T-helper 2 cell (primary cell): ENCODE measurements around the gene SCFD2.

Experiments used
- DNase-seq, 5 experiments: peaks; one replicate each; pipeline versions ENCODE4 v3.0.0 to v3.0.0-alpha.2; 2012 to 2022

The SCFD2 gene

DNA sequence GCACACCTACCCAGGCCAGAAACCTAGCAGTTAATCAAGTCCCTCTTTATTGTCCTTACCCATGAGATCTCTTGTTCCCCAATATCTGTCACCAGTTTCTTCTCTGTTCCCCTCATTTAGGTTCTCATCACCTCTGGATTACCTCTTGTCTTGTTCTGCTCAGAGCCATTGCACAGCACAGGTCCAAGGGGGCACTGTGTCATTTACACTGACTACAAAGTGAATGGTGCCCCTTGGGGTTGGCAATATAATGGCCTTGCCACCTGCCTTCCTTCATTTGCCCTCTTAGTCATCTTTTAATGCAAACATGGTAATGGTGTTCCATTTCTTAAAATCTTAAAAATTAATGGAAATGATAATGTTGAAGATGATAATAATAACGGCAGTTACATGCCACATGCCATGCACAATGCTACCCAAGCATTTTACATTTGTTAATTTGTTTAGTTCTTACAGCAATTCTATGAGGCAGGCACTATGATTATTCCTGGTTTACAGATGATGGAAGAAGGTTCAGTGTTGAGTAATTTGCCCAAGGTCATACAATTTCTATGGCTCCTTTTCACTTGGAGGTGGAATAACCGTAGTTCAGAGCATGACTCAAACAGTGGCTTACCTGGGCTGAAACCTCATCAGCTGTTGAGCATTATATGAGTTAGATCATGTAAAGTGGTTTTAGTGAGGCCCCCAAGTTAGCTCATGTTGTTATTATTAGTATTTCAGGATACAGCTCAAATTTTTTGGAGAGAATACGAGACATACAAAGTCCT lies 385.9 kb downstream of the SCFD2 start:
- DNase-seq: no peak

DNA sequence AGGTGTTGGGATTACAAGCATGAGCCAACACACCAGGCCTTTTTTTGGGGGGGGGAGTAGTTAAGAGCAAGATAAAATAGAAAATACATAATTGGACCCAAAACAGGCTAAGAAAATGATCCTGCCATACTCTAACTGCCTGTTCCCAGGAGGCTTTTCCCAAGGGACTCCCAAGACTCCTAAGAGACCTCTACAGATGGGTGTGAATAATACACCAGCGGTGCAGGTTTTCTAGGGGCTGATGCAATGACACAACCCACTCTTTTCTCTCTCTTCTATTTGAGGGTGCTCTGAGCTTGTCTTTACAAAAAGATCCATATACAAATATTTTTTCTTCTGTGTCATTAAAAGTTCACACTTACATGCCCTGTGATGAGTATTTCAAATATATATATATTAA lies 386.8 kb downstream of the SCFD2 start:
- no peak for DNase-seq

DNA sequence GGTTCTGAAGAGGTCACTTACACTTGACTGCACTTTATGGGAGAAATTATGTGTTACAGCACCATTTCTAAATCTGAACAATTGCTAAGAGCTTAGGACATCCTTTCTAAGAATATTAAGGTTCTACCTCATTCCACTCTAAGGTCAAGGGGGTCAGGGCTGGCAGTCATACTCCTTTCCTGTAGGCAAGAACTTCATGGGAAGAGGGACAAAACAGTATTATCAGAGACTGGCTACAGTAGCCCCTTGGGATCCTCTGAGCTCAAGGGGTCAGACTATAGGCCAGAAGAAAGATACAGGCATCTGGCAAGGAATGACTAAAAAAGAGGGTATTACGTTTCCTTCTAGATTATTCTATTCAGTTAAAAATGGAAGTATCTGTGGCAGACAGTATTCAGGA lies 388.6 kb downstream of the SCFD2 start:
- DNase-seq: no peak

DNA sequence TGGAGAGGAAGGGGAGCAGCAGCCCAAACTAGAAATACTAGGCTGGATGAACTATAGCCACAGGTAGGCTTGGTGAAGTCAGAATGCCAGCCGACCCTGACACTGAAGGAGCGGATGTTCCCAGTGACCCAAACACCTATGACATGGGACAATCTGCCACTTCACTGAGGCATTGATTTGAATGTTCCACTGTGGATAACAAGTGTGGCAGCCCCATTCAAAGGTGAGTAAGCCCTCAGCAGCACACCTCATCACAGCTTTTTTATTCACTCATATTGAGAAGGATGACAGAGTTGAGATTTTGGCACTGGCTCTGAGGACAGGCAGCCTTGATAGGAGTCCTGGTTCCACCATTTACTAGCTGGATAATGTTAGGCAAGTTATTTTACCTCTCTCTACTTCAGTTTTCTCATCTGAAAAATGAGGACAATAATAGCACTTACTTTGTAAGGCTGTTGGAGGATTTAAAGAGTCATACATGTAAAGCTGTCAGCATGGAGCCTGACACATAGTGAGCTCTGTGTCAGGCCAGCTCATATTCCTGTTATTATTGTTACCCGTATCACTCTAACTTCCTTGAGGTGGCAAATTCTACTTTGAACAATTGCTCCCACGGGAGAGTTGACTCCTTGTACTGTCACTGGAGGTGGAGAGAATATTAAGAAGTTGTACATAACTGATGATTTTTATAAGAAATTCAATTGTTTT lies 389.2 kb downstream of the SCFD2 start:
- no peak for DNase-seq

DNA sequence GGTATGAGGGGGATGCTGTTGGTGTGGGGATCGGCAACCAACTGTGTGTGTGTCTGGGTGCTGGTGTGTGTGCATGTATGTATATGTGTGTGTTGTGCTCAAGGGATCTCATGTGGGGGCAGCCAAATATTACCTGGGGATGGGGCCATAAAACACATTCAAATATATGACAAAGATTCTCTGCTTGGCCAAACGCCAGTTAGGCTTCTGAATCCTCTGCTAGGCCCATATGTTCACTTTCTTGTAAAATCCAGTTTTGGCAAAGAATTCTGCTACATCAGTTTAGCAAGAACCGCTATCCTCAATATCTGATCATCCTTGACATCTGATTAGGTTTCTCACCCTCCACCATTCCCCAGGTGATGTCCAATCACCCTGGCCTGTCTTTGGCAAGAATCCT lies 397.2 kb downstream of the SCFD2 start:
- DNase-seq: no peak

DNA sequence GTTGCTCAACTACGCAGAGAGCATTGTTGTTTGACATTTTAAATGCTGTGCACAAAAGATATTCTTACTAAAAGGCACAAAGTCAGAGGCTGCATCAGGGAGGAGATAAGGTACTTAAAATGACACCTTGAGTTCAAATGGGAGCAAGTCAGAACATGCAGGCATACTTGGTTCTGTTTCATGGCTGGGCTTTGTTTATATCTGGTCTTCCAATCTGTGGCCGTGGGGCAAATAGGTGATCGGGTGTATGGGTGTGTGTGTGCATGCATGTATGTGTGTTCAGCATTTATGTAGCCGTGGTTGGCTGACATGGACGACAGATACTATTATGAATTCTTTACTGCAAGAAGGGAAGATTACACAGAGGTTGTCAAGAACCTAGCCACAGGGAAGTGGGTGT lies 397.6 kb downstream of the SCFD2 start:
- DNase-seq: no peak

DNA sequence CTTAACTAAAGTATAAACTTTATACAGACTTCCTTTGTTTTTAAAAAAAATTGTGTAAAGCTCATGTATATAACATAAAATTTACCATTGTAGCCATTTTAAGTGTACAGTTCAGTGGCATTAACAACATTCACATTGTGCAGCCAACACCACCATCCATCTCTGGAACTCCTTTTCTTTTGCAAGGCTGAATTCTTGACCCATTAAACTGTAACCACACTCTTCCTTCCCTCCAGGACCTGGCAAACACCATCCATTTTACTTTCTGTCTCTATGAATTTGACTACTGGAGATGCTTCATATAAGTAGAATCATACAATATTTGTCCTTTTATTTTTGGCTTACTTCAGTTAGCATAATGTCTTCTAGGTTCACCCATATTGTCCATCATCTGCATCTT lies 399.1 kb downstream of the SCFD2 start:
- no peak for DNase-seq

DNA sequence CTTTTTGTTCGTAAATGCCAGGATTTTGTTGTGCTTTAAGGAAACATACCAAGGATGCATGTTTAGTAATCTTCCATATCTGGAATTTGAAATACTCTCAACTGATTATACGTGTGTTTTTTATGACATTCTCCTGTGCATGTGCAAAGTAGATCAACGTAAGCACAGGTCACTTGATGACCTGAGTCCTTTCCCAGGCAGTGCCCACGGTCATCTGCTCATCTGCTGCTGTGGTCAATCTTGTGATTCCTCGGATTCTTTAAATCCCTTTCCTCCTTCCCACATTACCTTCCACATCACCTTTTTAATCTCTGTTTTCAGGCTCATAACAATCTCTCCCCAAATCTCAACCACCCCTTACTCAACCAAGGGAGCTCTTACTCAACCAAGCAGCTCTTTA lies 399.7 kb downstream of the SCFD2 start:
- DNase-seq: no peak

DNA sequence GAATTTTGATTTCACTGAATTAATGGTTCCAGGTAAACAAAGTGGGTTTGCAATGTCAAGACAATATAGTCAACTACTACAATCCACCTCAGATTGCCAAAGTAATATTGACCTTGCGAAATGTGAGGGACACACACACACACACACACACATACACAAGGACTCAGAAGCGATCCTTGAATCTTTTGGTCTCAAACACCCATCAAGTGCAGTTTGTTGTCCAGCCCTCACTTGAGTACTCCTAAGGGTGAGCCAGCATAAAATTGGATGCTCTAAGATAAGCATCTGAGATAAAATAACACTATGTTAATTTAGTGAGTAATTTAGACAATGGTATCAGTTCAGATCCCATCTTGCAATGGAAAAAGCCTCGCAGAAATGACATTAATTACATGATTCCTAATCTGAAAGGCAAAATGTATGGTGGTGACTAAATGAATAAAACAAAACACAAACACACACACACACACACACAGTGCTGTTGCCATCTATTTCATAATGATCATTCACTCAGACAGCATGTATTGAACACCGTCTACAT lies 401.2 kb downstream of the SCFD2 start:
- DNase-seq: no peak

DNA sequence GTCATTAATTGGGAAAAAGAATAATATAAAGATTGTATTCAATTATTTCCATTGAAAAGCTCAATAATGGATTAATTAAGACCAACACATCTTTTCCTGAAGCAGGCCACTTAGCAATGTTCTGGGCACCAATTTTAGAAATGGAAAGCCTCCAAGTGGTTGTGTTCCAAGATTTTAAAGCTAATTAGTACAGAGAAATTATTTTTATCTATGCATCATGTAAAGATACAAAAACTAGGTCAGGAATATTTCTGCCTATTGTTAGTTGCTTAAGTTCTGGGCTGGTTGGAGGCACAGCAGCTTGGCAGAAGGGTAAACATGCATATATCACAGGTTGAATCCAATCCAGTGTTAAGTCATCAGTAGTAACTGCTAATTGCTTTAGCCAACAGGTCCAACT lies 401.9 kb downstream of the SCFD2 start:
- no peak for DNase-seq

DNA sequence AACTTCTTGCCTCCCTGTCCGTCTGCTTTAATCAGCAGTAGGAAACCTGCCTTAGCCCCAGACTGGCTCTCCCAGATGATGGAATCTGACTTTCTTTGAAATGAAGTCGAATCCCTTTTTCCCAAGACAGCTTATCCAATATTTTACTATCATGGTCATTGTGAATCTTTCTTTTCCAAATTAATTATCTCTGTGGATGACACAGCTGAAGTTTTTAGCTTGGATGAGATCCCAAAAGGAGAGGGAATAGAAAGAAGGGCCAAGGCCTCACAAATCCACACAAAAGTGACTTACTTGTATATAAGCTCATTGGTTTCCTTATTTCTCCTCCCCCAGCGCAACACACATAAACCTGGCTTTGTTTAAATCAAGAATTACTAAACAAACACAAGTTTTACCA lies 403.1 kb downstream of the SCFD2 start:
- DNase-seq: no peak

DNA sequence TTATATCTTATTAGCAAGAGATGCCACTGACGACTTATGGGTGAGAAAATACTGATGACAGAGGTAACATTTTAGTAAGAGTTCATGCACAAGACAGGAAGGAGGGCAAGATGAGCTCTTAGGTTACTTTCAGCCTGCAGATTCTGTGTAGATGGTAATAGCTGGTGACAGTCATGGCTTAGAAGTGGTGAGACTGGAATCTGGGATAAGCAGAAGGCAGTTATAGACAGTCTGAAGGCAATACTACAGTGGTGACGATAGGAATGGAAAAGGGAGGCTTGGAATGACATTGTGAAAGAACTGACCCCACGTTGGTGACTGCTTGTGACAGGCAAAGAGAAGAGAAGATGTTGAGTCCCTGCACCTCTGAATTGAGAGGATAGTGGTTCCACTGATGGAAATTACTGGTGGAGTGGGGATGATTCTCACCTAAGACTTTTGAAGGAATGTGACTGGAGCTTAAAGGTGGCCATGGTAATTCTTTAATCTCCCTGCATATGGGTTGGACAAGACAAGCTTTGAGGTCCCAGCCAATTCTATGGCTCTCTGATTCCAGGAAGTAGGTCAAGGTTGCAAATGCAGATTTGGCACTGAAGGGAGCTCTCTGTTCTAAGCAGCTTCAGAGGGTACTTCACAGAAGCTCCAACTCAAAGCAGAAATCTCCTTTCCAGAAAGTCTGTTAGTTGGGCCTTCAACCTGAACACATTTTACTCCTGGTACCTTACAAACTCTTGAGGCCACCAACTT lies 404.0 kb downstream of the SCFD2 start:
- DNase-seq: no peak

DNA sequence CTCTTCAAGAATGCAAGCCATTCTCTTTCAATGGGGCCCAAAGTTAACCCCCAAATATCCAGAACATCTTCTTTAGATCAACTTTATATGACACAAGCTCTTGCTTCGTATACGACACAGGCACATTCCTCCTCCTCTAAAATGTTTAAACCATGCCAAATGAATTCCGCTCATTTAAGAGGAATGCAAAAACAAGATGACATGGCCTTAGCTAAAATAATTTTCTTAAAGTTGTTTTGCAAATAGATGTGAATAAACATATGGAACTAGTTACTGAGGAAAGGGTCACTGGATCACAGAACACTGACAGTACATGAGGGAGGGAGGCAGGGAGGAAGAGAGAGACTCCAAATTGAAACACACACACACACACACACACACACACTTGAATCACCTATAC lies 406.3 kb downstream of the SCFD2 start:
- DNase-seq: no peak

DNA sequence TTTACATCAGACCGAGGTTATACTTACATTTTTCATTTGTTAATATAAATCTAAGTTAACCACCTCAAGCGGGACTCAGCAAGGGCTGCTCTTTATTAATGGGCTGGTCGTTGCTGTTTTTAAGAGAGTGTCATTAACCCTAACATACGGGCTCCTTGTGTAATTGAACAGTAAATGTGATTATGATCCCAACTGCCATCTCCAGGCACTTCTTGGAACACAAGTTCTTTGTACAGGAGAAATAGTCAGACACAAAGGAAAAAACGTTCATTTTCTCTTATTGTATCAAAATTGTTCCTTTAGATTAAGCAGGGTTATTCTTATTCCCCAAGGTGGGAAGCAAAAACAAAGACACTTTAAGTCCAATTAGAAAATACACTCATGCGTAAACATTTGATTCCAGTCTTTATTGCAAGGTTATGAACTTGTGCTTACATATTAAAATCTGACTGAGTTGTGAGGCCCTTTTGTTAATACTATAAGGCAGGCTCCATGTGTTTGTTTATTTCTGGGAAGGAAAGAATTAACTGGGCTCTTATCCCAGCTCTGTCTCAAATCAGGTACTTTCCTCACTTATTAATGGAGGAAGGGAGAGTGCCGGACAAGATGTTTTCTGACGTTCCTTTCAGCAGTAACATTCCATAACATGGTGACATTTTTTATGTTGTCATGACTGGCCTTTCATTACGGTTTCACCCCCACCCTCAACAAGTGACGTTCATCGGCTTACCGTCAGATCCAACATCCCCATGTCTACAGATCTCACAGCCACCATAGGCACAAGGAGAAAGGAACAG lies 407.8 kb downstream of the SCFD2 start:
- DNase-seq: no peak

DNA sequence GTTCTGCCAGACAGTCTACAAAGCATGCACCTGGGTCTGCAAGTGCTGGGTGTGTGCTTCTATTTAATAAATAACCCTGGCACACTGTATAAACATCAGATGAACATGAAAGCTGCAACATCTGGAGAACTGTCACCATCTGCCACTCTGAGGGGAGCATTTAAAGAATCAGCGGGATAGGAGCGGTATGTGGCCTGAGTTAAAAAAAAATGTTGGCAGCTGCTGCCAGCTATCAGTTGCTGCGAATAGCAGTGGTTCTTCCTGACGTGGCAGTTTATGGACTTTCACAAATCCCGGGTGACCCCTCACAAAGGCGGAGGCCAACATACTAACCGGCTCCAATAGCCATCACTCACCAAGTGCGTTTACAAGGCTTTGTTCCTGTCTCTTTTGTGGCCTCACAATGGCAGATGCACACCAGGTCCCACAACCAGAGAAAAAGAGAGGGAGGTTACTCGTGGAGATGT lies 408.6 kb downstream of the SCFD2 start:
- DNase-seq: no peak

DNA sequence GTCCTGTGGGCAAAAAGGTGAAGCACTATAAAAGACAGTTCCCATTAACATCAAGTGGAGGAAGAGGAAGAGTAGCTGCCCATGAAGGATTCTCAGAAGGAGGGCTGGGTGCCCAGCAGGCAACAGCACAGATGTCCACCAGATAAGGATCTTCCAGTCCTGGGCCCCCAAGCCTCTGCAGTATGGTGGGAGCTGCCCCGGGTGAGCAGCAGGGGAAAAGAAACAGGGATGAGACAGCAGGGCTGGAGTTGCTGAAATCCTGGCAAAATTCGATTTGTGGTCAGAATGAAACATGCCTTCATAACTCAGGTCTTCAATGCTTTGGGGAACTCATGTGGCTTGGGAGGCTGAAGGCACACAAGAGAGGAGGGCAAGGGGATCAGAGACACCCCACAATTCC lies 409.2 kb downstream of the SCFD2 start:
- DNase-seq: no peak

DNA sequence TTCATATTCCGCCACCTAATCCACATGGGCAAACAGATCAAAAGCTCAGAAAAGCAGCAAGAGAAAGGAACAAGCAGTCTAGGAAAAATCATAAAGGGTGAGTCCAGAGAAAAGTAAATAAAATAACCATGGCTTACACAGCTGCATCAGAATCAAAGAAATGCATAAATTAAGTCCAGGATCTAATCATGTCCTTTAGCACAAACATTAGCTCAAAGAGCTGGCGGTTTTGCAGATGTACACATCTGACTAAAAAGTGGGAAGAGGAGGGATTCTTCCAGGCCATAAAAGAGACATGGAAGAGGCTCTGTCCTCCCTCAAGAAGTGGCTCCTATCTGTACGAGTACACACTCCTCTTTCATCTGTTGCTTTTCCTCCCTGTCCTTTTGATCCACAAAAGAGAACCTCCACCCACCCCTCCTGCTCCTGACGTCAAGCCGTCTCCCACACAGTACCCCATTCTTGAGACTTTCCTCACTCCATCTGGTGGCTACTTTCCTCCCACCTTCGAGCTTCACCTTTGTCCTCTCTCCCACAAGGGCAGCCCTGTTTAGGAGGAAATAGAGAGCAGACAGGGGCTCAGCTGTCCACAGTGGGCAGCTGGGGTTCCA lies 411.2 kb downstream of the SCFD2 start:
- no peak for DNase-seq

DNA sequence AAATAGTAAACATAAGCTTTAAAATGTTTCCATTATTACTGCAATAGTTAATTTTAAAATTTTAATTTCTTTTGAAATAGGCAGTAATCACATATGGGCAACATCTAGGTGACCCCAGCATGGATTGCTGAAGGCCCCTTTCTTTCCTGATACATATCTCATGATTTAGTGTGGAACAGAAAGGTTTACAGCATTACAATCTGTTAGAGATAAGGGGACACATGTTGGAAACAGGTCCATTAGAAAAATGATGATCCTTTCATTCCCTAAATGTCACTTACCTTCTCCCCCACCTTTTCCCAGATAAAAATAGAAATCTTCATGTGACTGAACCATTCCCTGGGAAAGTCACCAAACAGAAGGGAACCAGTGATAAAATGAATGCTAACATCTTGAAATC lies 413.3 kb downstream of the SCFD2 start:
- no peak for DNase-seq

DNA sequence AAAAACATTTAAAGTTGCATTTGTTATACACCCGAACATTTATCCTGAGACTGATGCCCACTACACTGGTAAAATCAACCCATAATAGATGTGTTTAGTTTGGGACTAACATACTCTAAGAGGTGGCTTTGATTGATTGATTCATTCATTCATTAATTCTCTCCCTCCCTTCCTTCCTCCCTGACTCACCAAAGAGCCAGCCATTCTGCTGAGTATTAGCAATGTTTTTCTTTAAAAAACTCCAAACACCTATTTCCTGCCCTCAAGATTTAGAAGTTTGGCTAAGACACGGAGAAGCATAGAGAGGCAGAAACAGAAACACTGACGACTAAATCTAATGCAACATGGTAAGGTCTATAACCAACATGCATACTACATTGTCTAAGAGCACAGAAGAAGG lies 414.8 kb downstream of the SCFD2 start:
- DNase-seq: no peak

DNA sequence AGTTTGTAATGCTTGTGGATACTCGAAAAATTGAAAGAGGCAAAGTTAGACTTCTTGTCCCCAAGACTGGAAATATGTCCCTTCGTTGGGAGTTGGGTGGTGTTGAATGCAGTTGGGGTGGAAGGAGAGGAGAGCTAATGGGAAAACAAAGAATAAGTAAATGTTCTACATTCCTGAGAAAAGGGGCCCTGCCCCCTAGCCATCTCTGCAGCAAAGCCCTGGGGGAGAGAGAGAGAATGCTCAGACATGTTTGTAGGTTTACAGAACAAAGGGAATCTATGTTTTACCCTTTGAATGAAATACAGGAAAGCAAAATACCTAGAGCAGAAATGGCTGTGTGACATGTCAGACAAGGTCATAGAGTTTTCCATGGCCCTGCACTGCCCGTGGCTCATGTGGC lies 415.6 kb downstream of the SCFD2 start:
- no peak for DNase-seq

DNA sequence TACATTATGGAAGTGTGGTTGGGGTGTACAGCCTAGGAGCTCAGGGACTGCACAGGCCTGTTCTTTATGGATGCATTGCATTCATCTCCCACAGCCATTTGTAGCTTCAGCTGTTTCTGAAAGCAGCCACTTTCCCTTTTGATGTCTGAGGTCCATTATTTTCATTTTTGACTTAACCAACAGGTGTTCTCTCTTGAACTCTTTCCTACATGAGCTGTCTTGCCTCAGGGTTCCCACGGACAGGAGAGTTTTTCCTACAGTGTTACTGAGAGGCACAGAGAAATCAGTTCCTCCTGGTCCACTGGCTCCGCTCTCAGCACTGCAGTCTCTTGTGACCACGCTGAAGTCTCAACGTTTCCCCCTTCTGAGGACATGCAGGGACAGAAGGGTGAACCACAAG lies 416.5 kb downstream of the SCFD2 start:
- DNase-seq: no peak

DNA sequence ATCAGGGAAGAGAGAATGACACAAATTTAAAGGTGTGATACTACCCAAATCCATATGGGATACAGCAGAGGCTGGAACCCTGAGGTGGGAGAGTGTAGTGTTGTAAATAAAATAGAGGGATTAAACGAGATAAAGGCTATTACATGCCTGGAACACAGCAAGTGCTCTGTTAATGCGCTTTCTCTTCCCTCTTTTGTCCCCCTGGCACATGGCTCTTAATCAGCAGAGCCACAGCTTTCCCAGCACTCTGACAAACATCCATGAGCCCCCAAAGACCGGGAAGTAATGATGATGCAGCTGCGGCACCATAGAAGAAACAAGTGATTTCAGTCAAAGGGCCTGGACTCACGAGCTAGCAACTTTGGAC lies 417.8 kb downstream of the SCFD2 start:
- no peak for DNase-seq
